Muscle layer of colon (tissue), 2 donors: ENCODE results near the gene KIFAP3.

Experiments
- H3K27ac ChIP-seq: one replicate; pipeline ENCODE4 v1.7.0; 2013; ENCODE audit warnings: low read depth, mild to moderate bottlenecking, low read length, moderate library complexity
- H3K27me3 ChIP-seq, 2 donors: one replicate each; pipeline ENCODE4 v1.7.0; 2013; ENCODE audit warnings: low read length in 2 of 2, mild to moderate bottlenecking in 2 of 2; ENCODE audit not compliant: insufficient read depth in 2 of 2, control insufficient read depth in 1 of 2
- H3K36me3 ChIP-seq: one replicate; pipeline ENCODE4 v1.7.0; 2013; ENCODE audit warnings: mild to moderate bottlenecking, low read length; ENCODE audit not compliant: insufficient read depth
- H3K4me1 ChIP-seq: one replicate; pipeline ENCODE4 v1.7.0; 2013; ENCODE audit warnings: mild to moderate bottlenecking, low read length; ENCODE audit not compliant: insufficient read depth
- H3K4me3 ChIP-seq, 2 donors: one replicate each; pipeline ENCODE4 v1.7.0; 2013; ENCODE audit warnings: low read length in 2 of 2, low read depth in 1 of 2, mild to moderate bottlenecking in 1 of 2, moderate library complexity in 1 of 2
- H3K9ac ChIP-seq: one replicate; pipeline ENCODE4 v1.7.0; 2013; ENCODE audit warnings: low read length
- H3K9me3 ChIP-seq: one replicate; pipeline ENCODE4 v1.7.0; 2013; ENCODE audit warnings: mild to moderate bottlenecking, low read length
- donor health status: abdominal sarcoma.
- donor health status: Adenocarcinoma of cecum.

Gene KIFAP3

DNA sequence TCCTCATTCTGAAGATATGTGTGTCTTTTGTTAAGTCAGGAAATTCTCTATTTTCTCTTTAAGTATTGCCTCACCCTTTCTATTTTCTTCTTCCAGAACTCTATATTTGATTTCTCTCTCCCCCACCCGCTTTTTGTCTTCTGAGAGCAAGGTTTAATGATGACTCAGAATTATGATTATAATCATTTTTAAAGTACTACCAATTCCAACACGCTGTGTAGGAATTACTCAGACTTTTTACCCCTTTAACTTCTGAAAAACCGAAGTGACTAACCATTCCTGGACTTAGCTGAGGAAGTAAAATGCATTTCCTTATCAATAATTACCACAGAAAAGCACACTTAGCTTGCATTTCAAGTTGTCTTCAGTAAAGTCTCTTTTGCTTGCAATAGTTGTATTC, 160.0 kb downstream of the KIFAP3 start:
- Histone ChIP-seq H3K9ac (no peak overlapping the region), H3K36me3 (peaks cover 6% of the 10 kb centered on the region), H3K4me3 (no peak overlapping the region)

DNA sequence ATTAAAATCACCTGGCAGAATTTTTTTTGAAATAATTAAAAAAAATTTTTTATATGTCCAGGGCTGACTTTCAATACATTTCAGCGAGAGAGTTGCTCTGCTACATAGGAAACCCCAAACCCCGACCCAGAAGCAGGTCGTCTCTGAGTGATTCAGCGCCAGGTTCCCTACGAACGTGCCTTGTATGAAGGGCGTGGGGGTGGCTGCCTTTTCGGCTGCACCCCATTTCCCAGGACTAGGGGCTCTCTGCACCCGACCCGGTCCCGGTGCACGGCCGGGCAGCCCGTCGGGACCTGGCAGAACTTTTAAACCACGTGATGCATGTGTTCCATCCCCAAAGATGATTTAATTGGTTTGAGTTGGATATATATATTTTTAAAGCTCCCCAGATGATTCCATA, 165.0 kb downstream of the KIFAP3 start:
- Histone ChIP-seq H3K27me3 (no peaks in the 10 kb centered on the region), H3K36me3 (no peaks in the 10 kb centered on the region), H3K9ac (no peak overlapping the region), H3K27ac (no peak overlapping the region), H3K4me1 (no peaks in the 10 kb centered on the region), H3K4me3 (no peak overlapping the region), H3K9me3 (no peaks in the 10 kb centered on the region)

More for the DNA sequence above, 160.0 kb downstream of the KIFAP3 start:
- no peaks in the 10 kb centered on the region for H3K4me1 ChIP-seq
- H3K27me3 ChIP-seq, result no peaks in the 10 kb centered on the region
- no peaks in the 10 kb centered on the region for H3K9me3 ChIP-seq
- H3K27ac ChIP-seq, result no peak overlapping the region

DNA sequence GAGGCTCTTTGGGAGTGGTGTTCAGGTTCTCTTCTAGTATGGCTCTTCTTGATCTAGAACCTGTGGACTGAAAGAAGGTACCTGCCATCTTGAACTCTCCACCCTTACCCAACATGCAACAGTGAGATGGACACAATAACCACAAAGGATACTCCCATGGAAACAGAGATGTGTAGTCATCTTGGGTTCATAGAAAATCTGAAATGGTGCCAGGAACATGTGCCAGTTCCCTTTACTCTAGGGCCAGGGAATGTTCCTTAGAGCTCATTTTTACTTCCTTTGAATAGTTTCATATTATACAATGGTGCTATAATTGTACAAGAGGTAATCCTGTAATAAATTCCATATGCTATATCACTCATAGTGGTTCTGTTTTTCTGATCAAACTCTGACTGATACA, 167.6 kb downstream of the KIFAP3 start:
- no peaks in the 10 kb centered on the region for H3K36me3 ChIP-seq
- no peak overlapping the region for H3K9ac ChIP-seq
- no peaks in the 10 kb centered on the region for H3K9me3 ChIP-seq
- H3K4me3 ChIP-seq, result no peak overlapping the region
- no peaks in the 10 kb centered on the region for H3K27me3 ChIP-seq
- no peak overlapping the region for H3K27ac ChIP-seq
- no peaks in the 10 kb centered on the region for H3K4me1 ChIP-seq

DNA sequence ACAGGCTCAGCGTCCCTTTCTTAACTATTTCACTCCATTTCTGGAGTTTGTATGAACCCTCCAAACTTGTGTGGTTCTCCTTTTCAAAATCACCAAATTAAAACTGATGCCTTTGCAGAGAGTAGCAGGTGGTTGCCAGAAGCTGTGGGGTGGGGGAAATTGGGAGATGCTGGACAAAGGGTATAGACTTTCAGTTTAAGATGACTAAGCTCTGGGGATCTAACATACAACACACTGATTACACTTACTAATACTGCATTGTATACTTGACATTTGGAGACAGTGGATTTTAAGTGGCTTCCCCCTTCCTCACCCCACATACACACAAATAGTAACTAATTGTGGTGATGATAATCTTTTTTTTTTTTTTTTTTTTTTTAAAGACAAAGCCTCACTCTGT, 169.7 kb downstream of the KIFAP3 start:
- H3K27ac ChIP-seq, result no peak overlapping the region
- H3K36me3 ChIP-seq, result no peaks in the 10 kb centered on the region
- H3K4me1 ChIP-seq, result no peaks in the 10 kb centered on the region
- no peaks in the 10 kb centered on the region for H3K27me3 ChIP-seq
- H3K9me3 ChIP-seq, result no peaks in the 10 kb centered on the region
- H3K4me3 ChIP-seq, result no peak overlapping the region
- no peak overlapping the region for H3K9ac ChIP-seq

DNA sequence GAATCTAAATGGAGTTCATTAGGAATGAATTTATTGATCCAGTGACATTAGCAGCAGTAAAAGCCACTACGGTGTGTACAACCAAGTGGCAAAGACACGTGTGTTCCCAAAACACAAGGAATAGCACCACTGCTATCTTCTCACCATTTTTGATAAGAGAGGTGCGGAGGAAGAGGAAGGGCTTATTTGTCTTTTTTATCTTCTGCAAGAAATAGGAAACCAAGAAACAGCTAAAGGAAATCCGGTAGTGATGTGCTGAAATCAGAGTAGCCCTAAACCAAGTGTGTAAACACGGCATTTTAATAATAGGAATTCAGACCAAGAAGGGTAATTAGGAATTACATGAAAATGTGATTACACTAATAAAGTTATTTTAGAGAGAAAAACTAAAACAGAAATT, 171.7 kb downstream of the KIFAP3 start:
- H3K9ac ChIP-seq, result no peak overlapping the region

DNA sequence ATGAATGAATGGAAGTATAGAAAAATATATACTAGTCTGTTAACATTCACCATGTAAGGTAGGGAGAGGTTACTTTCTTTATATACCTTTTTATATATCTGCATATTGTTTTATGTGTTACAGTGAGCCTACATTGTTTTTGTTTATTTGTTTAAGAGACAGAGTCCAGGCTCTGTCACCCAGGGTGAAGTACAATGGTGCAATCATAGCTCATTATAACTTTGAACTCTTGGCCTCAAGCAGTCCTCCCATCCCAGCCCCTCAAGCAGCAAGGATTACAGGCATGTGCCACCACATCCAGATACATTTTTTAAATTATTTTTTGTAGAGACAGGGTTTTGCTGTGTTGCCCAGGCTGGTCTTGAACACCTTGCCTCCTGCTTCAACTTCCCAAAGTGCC, 173.4 kb downstream of the KIFAP3 start:
- Histone ChIP-seq H3K4me1 (no peaks in the 10 kb centered on the region), H3K9ac (no peak overlapping the region), H3K27me3 (no peaks in the 10 kb centered on the region), H3K9me3 (no peaks in the 10 kb centered on the region), H3K36me3 (no peaks in the 10 kb centered on the region), H3K4me3 (no peak overlapping the region), H3K27ac (no peak overlapping the region)

More for the DNA sequence above, 171.7 kb downstream of the KIFAP3 start:
- Histone ChIP-seq H3K9me3 (no peaks in the 10 kb centered on the region), H3K27me3 (no peaks in the 10 kb centered on the region), H3K4me3 (no peak overlapping the region), H3K4me1 (no peaks in the 10 kb centered on the region), H3K27ac (no peak overlapping the region), H3K36me3 (no peaks in the 10 kb centered on the region)

DNA sequence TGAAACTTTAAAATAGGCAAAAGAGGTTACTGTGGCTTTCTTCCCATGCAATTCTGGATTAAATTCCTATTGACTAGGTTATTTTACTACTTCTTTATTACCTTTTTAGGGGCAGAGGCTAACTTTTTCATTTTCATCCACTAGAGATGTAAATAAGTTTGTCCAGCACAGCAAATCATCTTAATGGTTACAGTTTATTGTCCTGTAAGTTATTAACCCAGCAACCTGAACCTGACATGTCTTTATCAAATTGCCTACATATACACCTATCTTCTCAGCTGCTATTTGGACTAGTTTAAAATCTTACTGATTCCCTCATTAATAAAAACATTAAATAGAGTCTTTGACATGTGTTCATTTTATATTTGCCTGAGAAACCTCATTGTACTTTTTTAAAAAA, 173.9 kb downstream of the KIFAP3 start:
- Histone ChIP-seq H3K4me3 (no peak overlapping the region), H3K4me1 (no peaks in the 10 kb centered on the region), H3K9me3 (no peaks in the 10 kb centered on the region), H3K27me3 (no peaks in the 10 kb centered on the region), H3K9ac (no peak overlapping the region), H3K27ac (no peak overlapping the region), H3K36me3 (no peaks in the 10 kb centered on the region)

DNA sequence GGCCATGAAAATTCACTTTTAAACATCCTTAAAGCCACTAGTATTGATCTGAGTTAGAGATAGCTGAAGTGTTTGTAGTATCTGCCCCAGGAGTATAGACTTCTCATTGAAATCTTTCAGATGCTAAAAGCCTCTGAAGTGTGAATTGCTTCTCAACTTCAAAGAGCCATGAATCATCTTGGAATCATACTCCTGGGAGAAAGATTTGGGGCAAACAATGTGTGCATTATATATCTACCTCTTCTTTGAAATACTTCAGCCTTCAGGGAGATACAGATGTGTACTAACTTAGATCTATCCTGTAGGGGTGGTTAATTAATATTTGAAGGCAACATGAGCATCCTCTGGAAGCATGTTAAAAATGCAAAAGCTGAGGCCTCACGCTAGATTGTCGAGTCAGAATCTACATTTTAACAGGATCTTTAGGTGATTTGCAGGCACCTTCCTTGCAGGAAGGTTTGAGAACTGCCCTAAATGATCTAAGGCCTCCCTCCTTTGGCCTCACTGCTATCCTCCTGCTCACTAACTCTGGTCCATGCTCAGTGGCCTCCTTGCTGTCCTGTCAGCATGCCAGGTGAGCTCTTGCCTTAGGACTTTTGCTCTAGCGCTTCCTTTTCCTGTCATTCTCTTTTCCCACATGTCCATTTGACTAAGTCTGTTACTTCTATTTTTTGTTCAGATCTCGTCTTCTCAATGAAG, 174.8 kb downstream of the KIFAP3 start:
- H3K4me3 ChIP-seq, result no peak overlapping the region
- no peak overlapping the region for H3K9ac ChIP-seq
- no peak overlapping the region for H3K27ac ChIP-seq
- H3K4me1 ChIP-seq, result no peaks in the 10 kb centered on the region
- no peaks in the 10 kb centered on the region for H3K27me3 ChIP-seq
- no peaks in the 10 kb centered on the region for H3K9me3 ChIP-seq
- H3K36me3 ChIP-seq, result no peaks in the 10 kb centered on the region

DNA sequence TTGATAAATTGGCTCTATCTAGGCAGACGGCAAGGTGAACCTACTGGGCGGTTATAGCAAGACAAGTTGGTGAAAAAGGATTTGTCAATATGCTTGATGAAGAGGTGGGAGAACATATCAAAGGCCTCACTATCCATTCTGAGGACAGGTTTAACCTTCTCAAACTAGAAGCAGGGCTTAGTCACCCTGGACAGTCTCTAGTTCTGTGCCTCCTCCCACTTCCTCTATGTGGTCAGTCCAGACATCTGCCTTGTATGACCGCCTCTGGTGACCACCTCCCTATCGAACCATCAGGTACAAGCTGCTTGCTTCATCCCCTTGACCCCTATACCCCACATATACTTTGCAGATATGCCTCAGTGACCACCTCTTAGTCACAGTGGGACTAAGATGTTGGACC, 178.5 kb downstream of the KIFAP3 start:
- H3K4me1 ChIP-seq, result peaks cover 14% of the 10 kb centered on the region
- no peak overlapping the region for H3K27ac ChIP-seq
- H3K4me3 ChIP-seq, result no peak overlapping the region
- no peaks in the 10 kb centered on the region for H3K9me3 ChIP-seq
- no peak overlapping the region for H3K9ac ChIP-seq
- no peaks in the 10 kb centered on the region for H3K27me3 ChIP-seq
- no peaks in the 10 kb centered on the region for H3K36me3 ChIP-seq

DNA sequence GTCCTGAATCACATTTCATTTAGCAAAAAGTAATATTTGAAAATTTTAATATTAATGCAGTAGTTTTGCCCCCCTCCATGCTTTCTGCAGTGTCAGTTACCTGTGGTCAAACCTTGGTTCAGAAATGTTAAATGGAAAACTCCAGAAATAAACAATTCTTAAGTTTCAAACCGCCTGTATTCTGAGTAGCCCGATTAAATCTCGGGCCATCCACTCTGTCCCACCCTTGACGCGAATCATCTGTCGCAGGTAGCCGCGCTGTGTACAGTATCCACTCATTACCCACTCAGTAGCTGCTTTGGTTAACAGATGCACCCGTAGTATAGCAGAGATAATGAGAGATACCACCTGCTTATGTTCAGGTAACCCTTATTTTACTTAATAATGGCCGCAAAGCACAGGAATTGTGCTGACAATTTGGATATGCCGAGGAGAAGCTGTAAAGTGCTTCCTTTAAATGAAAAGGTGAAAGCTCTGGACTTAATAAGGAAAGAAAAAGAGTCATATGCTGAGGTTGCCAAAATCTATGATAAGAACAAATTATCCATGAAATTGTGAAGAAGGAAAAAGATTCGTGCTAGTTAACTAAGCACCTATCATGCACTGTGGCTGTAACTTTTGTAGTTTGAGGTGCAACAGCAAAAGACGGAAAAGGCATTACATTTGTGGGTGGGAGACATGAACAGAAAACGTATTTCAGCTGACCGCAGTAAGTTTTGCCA, 179.9 kb downstream of the KIFAP3 start:
- peak overlapping the region; percentile 45 for H3K27ac ChIP-seq
- no peaks in the 10 kb centered on the region for H3K36me3 ChIP-seq
- peak overlapping the region; percentile 58 for H3K9ac ChIP-seq
- peak overlapping the region; percentile 62 to 72 for H3K4me3 ChIP-seq
- no peaks in the 10 kb centered on the region for H3K9me3 ChIP-seq
- no peaks in the 10 kb centered on the region for H3K27me3 ChIP-seq
- peaks cover 14% of the 10 kb centered on the region for H3K4me1 ChIP-seq

DNA sequence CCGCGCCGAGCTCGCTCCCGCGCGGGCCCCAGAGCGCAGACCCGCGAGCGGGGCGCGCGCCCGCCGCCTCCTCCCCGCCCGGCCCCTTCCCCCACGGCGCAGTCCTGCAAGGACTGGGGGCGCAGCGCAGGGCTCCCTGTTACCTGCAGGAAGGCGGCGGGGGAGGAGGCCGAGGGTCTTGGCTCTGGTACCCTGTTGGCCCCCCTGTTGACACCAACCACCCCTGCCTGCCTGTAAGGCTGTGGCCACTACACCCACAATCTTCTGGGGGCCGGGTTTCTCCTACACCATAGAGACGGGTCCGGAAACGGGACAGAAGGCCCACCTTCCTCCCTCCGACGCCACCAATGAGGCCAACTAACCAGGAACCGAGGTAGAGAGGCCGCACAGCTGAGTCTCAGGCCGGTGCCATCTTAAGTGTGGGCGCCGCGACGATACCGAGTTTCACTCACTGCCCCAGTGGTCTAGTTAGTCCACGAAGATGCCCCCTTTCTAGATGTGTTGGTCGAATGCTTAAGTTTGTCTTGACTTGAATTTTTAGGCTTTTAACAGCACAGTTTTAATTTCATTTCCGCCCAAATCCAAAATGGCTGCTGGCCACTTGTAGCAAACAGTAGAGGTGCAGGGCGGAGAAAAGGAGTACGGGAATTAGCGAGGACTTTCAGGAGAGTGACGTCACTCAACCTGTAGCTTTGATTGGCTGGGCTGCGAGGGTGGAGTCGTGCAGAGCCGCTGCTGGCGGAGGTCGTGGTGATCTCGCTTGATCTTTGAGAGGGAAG, 180.7 kb downstream of the KIFAP3 start, which contains the start of gene SCYL3:
TSS of gene SCYL3 (minus strand) at position 252 of the 779 bp plus-strand sequence. CDS start 5,056 bp downstream, outside the sequence.
- Histone ChIP-seq H3K4me3 (peak within 1 kb of the TSS; percentile 62 to 72), H3K27me3 (no peaks in the 10 kb centered on the region), H3K36me3 (no peaks in the 10 kb centered on the region), H3K9ac (peak within 1 kb of the TSS; percentile 77), H3K27ac (peak within 1 kb of the TSS; percentile 45), H3K4me1 (peaks cover 14% of the 10 kb centered on the region), H3K9me3 (no peaks in the 10 kb centered on the region)
